ENCODE results near the gene INPP5A.
A peak's percentile ranks its signal among the peaks of the same experiment; 100 is the strongest.

The INPP5A gene

GRCh38 chr10:132631338-132631735, 93.8 kb downstream of the INPP5A start:
- DNase-seq (ENCODE audit: low read depth), result no peak

GRCh38 chr10:132632091-132632561, 94.5 kb downstream of the INPP5A start:
- no peak for DNase-seq (ENCODE audit: low read depth)

- DNase-seq (ENCODE audit: low read depth), result no peak
Observed at GRCh38 chr10:132632851-132633684, 95.5 kb downstream of the INPP5A start.

- no peak for DNase-seq (ENCODE audit: low read depth)
Observed at GRCh38 chr10:132634241-132634946, 96.8 kb downstream of the INPP5A start.

- no peak for DNase-seq (ENCODE audit: low read depth)
Observed at GRCh38 chr10:132634947-132635271, 97.3 kb downstream of the INPP5A start.

- no peak for DNase-seq (ENCODE audit: low read depth)
Observed at GRCh38 chr10:132636358-132636757, 98.8 kb downstream of the INPP5A start.

GRCh38 chr10:132637477-132638129, 100.0 kb downstream of the INPP5A start:
- peak; percentile 43 for DNase-seq (ENCODE audit: low read depth)

- no peak for DNase-seq (ENCODE audit: low read depth)
Observed at GRCh38 chr10:132638130-132638515, 100.5 kb downstream of the INPP5A start.

- DNase-seq (ENCODE audit: low read depth), result no peak
Observed at GRCh38 chr10:132639470-132639869, 101.9 kb downstream of the INPP5A start.

GRCh38 chr10:132640326-132641125, 102.9 kb downstream of the INPP5A start:
- no peak for DNase-seq (ENCODE audit: low read depth)

GRCh38 chr10:132641401-132641800, 103.8 kb downstream of the INPP5A start:
- no peak for DNase-seq (ENCODE audit: low read depth)

- DNase-seq (ENCODE audit: low read depth), result no peak
Observed at GRCh38 chr10:132641966-132642731, 104.6 kb downstream of the INPP5A start.

GRCh38 chr10:132642732-132643008, 105.1 kb downstream of the INPP5A start:
- DNase-seq (ENCODE audit: low read depth), result no peak

GRCh38 chr10:132643709-132644526, 106.3 kb downstream of the INPP5A start:
- DNase-seq (ENCODE audit: low read depth), result no peak

GRCh38 chr10:132644527-132645246, 107.1 kb downstream of the INPP5A start:
- no peak for DNase-seq (ENCODE audit: low read depth)

- DNase-seq (ENCODE audit: low read depth), result no peak
Observed at GRCh38 chr10:132645247-132645530, 107.6 kb downstream of the INPP5A start.

GRCh38 chr10:132645630-132646442, 108.2 kb downstream of the INPP5A start:
- DNase-seq (ENCODE audit: low read depth), result no peak

- no peak for DNase-seq (ENCODE audit: low read depth)
Observed at GRCh38 chr10:132646443-132647097, 109.0 kb downstream of the INPP5A start.

GRCh38 chr10:132647424-132647823, 109.8 kb downstream of the INPP5A start:
- no peak for DNase-seq (ENCODE audit: low read depth)

All from HS-5 (cell line).